ENCODE data around the gene ELSPBP1.

ELSPBP1 gene

GRCh38 chr19:48020686-48021085 is 26.3 kb downstream of the ELSPBP1 start:
- H3K27me3 ChIP-seq (ENCODE audit: insufficient read depth, low read depth), result peaks cover 80% of the 10 kb centered on the region

GRCh38 chr19:48023011-48023410 is 28.6 kb downstream of the ELSPBP1 start:
- Histone ChIP-seq H3K36me3 (ENCODE audit: insufficient read depth) (no peaks in the 10 kb centered on the region), H3K27me3 (ENCODE audit: insufficient read depth, low read depth) (peaks cover 77% of the 10 kb centered on the region), H3K4me2 (no peak overlapping the region), H3K9ac (no peak overlapping the region), H3K79me2 (ENCODE audit: insufficient read depth, low read depth) (no peaks in the 10 kb centered on the region), H4K20me1 (ENCODE audit: insufficient read depth) (no peaks in the 10 kb centered on the region), H3K27ac (no peak overlapping the region), H2AFZ (ENCODE audit: low read depth) (no peak overlapping the region), H3K4me3 (IDR thresholded peaks at IDR 0.05; ENCODE audit: insufficient read depth, low read depth, low read length) (no peak overlapping the region), H3K4me1 (ENCODE audit: low read depth, poor library complexity, severe bottlenecking) (no peaks in the 10 kb centered on the region)
- no peak for TF ChIP-seq CTCF (conservative IDR thresholded peaks at IDR 0.05; ENCODE audit: low read depth, low read length)

More at GRCh38 chr19:48020686-48021085, 26.3 kb downstream of the ELSPBP1 start:
- no peak overlapping the region for H3K4me3 ChIP-seq (IDR thresholded peaks at IDR 0.05; ENCODE audit: insufficient read depth, low read depth, low read length)
- TF ChIP-seq CTCF (conservative IDR thresholded peaks at IDR 0.05; ENCODE audit: low read depth, low read length), result no peak
- no peak overlapping the region for H3K9ac ChIP-seq
- no peak overlapping the region for H3K27ac ChIP-seq
- H3K79me2 ChIP-seq (ENCODE audit: insufficient read depth, low read depth), result no peaks in the 10 kb centered on the region
- no peaks in the 10 kb centered on the region for H3K36me3 ChIP-seq (ENCODE audit: insufficient read depth)
- H3K4me1 ChIP-seq (ENCODE audit: low read depth, poor library complexity, severe bottlenecking), result no peaks in the 10 kb centered on the region
- H4K20me1 ChIP-seq (ENCODE audit: insufficient read depth), result no peaks in the 10 kb centered on the region
- H2AFZ ChIP-seq (ENCODE audit: low read depth), result no peak overlapping the region
- H3K4me2 ChIP-seq, result no peak overlapping the region

- TF ChIP-seq CTCF (conservative IDR thresholded peaks at IDR 0.05; ENCODE audit: low read depth, low read length), result no peak
- Histone ChIP-seq H3K4me2 (no peak overlapping the region), H2AFZ (ENCODE audit: low read depth) (no peak overlapping the region), H3K36me3 (ENCODE audit: insufficient read depth) (no peaks in the 10 kb centered on the region), H3K27me3 (ENCODE audit: insufficient read depth, low read depth) (peaks cover 73% of the 10 kb centered on the region), H4K20me1 (ENCODE audit: insufficient read depth) (no peaks in the 10 kb centered on the region), H3K79me2 (ENCODE audit: insufficient read depth, low read depth) (no peaks in the 10 kb centered on the region), H3K27ac (no peak overlapping the region), H3K9ac (no peak overlapping the region), H3K4me3 (IDR thresholded peaks at IDR 0.05; ENCODE audit: insufficient read depth, low read depth, low read length) (no peak overlapping the region), H3K4me1 (ENCODE audit: low read depth, poor library complexity, severe bottlenecking) (no peaks in the 10 kb centered on the region)
Measured at GRCh38 chr19:48023518-48023917, 29.1 kb downstream of the ELSPBP1 start.

GRCh38 chr19:48025480-48025879 is 31.0 kb downstream of the ELSPBP1 start:
- TF ChIP-seq CTCF (conservative IDR thresholded peaks at IDR 0.05; ENCODE audit: low read depth, low read length), result no peak
- Histone ChIP-seq H4K20me1 (ENCODE audit: insufficient read depth) (no peaks in the 10 kb centered on the region), H3K27me3 (ENCODE audit: insufficient read depth, low read depth) (peaks cover 70% of the 10 kb centered on the region), H3K79me2 (ENCODE audit: insufficient read depth, low read depth) (no peaks in the 10 kb centered on the region), H3K9ac (no peak overlapping the region), H3K4me3 (IDR thresholded peaks at IDR 0.05; ENCODE audit: insufficient read depth, low read depth, low read length) (no peak overlapping the region), H3K27ac (no peak overlapping the region), H3K4me1 (ENCODE audit: low read depth, poor library complexity, severe bottlenecking) (no peaks in the 10 kb centered on the region), H3K4me2 (no peak overlapping the region), H2AFZ (ENCODE audit: low read depth) (no peak overlapping the region), H3K36me3 (ENCODE audit: insufficient read depth) (no peaks in the 10 kb centered on the region)
